Parathyroid adenoma (tissue), 2 donors: ENCODE measurements around the gene GYG1.
A peak's percentile ranks its signal among the peaks of the same experiment; 100 is the strongest.

Experiments used
- H2AFZ ChIP-seq: fragments of 300-600 bp; sonication (generic); one replicate; pipeline ENCODE4 v1.7.0; 2017; ENCODE audit warnings: antibody characterized with exemption, mild to moderate bottlenecking
- H3K27ac ChIP-seq: fragments of 300-600 bp; sonication (generic); one replicate; pipeline ENCODE4 v1.7.0; 2017
- H3K27me3 ChIP-seq: fragments of 300-600 bp; sonication (generic); one replicate; pipeline ENCODE4 v1.7.0; 2017; ENCODE audit warnings: low read length; ENCODE audit not compliant: control insufficient read depth, insufficient read depth
- H3K36me3 ChIP-seq: fragments of 300-600 bp; sonication (generic); one replicate; pipeline ENCODE4 v1.7.0; 2017; ENCODE audit warnings: low read length; ENCODE audit not compliant: control insufficient read depth, insufficient read depth
- H3K4me1 ChIP-seq: fragments of 300-600 bp; sonication (generic); one replicate; pipeline ENCODE4 v1.7.0; 2017; ENCODE audit warnings: control low read depth
- H3K4me2 ChIP-seq: fragments of 300-600 bp; sonication (generic); one replicate; pipeline ENCODE4 v1.7.0; 2017; ENCODE audit warnings: low read length
- H3K4me3 ChIP-seq: fragments of 300-600 bp; sonication (generic); one replicate; pipeline ENCODE4 v1.7.0; 2017; ENCODE audit warnings: low read depth, low read length
- H3K79me2 ChIP-seq: fragments of 300-600 bp; sonication (generic); one replicate; pipeline ENCODE4 v1.7.0; 2017; ENCODE audit warnings: control low read depth
- H3K9ac ChIP-seq: fragments of 300-600 bp; sonication (generic); one replicate; pipeline ENCODE4 v1.7.0; 2017; ENCODE audit warnings: mild to moderate bottlenecking
- H3K9me3 ChIP-seq: fragments of 300-600 bp; sonication (generic); one replicate; pipeline ENCODE4 v1.7.0; 2017; ENCODE audit warnings: low read length; ENCODE audit not compliant: control insufficient read depth
- TF ChIP-seq, protein P1 (sequence below): fragments of 300-600 bp; sonication (generic); IDR thresholded peaks from one replicate; pipeline ENCODE4 v1.7.0; 2017; ENCODE audit warnings: antibody characterized with exemption, mild to moderate bottlenecking
- donor health status: primary hyperparathyroidism.

Gene GYG1

DNA sequence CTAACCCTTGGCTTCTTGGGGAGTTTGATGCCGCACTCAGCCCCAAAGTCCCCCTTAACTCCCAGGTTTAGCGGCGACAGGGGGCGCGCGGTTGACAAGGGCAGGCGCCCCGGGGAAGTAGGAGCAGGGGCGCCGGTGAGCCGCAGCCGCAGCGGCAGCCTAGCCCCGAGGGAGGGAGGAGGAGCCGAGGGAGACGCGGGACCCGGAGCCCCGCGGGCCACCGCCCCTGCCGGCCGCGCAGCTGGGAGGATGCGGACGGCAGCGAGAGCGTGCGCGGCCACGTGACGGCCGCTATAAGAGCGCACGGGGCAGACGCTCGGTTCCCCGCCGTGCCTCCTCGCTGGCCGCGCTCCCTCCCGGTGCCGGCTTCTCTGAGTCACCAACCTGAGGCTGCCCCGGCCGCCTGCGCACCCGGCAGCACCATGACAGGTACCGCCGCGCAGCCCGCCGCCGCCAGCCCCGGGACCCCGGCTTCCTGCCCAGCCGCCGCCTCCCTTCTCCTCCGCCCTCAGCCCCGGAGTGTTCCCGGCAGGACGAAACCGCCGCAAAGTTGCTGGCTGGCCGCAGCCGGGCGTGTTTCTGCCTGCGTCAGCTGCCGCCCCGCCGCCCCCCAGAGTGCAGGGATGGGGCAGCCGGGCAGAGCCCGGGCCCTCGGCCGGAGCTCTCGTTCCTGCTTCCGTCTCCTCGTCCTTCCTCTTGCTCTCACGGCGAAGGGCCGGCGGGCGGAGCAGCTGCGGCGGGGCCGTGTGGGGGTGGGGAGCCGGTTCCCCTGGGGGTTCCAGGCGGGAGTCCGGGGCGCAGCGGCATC lies at the start of gene GYG1:
Gene GYG1, plus strand, starts transcription at position 322 of the 808 bp plus-strand sequence. Its CDS starts 101 bp downstream, at position 423.
- Histone ChIP-seq H3K4me1 (peaks cover 8% of the 10 kb centered on the region), H3K9ac (peak within 1 kb of the TSS; percentile 69), H3K4me3 (peak within 1 kb of the TSS; percentile 76), H3K27me3 (no peaks in the 10 kb centered on the region), H3K36me3 (no peaks in the 10 kb centered on the region), H3K9me3 (no peaks in the 10 kb centered on the region), H3K79me2 (peaks cover 6% of the 10 kb centered on the region), H3K4me2 (peak within 1 kb of the TSS; percentile 92), H2AFZ (peak within 1 kb of the TSS; percentile 100), H3K27ac (peak within 1 kb of the TSS; percentile 60)
- TF ChIP-seq, protein P1, sequence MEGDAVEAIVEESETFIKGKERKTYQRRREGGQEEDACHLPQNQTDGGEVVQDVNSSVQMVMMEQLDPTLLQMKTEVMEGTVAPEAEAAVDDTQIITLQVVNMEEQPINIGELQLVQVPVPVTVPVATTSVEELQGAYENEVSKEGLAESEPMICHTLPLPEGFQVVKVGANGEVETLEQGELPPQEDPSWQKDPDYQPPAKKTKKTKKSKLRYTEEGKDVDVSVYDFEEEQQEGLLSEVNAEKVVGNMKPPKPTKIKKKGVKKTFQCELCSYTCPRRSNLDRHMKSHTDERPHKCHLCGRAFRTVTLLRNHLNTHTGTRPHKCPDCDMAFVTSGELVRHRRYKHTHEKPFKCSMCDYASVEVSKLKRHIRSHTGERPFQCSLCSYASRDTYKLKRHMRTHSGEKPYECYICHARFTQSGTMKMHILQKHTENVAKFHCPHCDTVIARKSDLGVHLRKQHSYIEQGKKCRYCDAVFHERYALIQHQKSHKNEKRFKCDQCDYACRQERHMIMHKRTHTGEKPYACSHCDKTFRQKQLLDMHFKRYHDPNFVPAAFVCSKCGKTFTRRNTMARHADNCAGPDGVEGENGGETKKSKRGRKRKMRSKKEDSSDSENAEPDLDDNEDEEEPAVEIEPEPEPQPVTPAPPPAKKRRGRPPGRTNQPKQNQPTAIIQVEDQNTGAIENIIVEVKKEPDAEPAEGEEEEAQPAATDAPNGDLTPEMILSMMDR = peak; percentile 35

DNA sequence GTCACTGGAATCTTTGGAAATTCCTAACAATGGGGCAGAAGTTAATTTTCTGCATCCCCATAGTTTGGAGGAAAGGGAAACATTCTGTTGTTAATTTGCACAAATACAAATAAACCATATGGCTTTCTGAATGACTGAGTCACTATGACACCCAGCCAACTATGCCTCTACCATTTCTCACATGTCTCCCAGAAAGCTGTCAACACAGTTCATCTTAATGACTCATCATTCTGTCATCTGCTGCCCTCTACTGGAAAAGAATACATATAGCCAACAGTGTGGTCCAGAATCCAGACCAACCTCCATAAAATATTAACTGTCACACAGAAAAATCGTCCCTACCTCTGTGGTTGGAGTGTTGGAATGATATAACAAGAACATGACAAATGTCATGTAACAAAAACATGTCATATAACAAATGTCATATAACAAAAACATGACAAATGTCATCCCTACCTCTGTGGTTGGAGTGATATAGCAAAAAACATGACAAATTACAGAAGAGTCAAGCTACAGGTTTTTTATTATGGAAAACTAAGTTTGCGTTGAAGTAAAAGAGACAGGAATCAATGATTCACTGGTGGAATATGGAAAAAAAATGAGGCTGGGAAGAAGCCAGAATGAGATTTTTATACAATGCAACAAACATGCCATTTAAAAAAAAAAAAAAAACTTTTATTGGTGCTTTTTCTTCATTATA lies 47.7 kb upstream of the GYG1 start:
- Histone ChIP-seq H3K36me3 (no peaks in the 10 kb centered on the region), H3K9me3 (no peaks in the 10 kb centered on the region), H3K27me3 (no peaks in the 10 kb centered on the region), H3K4me3 (no peak overlapping the region), H3K9ac (no peak overlapping the region), H3K27ac (no peak overlapping the region), H3K4me1 (peaks cover 5% of the 10 kb centered on the region), H3K79me2 (no peaks in the 10 kb centered on the region), H2AFZ (no peak overlapping the region), H3K4me2 (no peak overlapping the region)
- TF ChIP-seq, protein P1 = peak; percentile 77

DNA sequence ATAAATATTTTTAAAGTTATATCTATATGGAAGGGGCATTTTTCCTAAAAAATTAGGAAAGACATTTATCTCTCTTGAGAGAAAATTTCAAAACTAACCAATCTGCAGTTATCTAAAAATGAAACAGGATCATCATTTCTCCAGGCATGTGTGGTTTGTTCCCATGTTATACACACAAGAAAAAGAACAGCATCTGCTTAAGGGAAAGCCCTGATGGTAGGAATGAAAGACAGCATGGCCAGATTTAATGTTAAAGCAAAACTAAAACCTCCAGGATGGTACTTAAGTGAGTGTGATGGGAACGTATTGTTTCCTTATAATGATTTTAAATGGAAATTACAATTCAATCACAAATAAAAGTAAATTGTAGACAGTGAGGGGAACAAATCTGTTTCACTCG lies 46.2 kb upstream of the GYG1 start:
- Histone ChIP-seq H2AFZ (no peak overlapping the region), H3K4me1 (peaks cover 5% of the 10 kb centered on the region), H3K27me3 (no peaks in the 10 kb centered on the region), H3K9me3 (no peaks in the 10 kb centered on the region), H3K36me3 (no peaks in the 10 kb centered on the region), H3K27ac (no peak overlapping the region), H3K79me2 (no peaks in the 10 kb centered on the region), H3K9ac (no peak overlapping the region), H3K4me2 (no peak overlapping the region), H3K4me3 (no peak overlapping the region)
- TF ChIP-seq, protein P1 = no peak

DNA sequence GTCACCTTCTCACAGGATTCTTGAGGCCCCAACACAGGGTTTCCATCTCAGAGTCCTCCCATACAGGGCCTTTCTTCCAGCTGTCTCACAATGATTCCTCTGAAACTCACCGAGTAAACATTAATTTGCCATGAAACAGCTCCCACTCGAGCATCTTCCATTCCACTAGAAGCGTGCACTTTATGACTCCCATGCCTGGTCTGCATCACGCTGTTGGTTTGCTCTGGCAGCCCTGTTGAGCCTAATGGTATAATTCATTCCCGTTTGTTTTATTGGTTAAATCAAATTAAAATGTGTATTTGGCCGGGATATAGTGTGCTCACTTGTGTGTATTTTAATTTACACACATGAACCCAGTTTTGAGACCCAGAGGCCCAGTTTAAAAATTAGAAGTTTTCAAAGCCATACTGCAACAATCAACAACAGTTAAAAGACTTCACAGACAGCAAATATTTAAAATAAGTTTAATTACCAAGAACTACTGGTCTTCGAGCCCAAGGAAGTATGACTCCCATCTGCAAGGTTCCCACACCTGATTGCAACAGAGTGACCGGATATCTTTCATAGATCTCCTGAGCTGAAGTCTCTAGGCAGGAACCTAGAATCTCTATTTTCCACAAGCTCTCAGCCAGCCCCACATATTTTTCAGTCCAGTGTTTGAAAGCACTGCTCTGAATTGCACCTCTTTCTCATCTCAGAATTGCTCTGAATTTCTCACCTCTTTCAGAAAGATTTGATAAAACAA lies 42.3 kb upstream of the GYG1 start:
- no peaks in the 10 kb centered on the region for H3K4me1 ChIP-seq
- H3K79me2 ChIP-seq = no peaks in the 10 kb centered on the region
- no peak overlapping the region for H3K4me3 ChIP-seq
- H3K9ac ChIP-seq = no peak overlapping the region
- no peaks in the 10 kb centered on the region for H3K27me3 ChIP-seq
- TF ChIP-seq, protein P1 = no peak
- no peak overlapping the region for H3K27ac ChIP-seq
- no peaks in the 10 kb centered on the region for H3K36me3 ChIP-seq
- H3K9me3 ChIP-seq = no peaks in the 10 kb centered on the region
- H2AFZ ChIP-seq = peak overlapping the region; percentile 13
- no peak overlapping the region for H3K4me2 ChIP-seq
